HG02678 (cell line): ENCODE data around the gene FGF23.

ENCODE experiments used
- ATAC-seq: cut with Tn5 transposase; IDR thresholded peaks from one replicate; pipeline ENCODE4 v1.9.1; 2021; ENCODE audit warnings: mild to moderate bottlenecking, moderate library complexity; ENCODE audit not compliant: unreplicated experiment

FGF23 gene

GRCh38 chr12:4386801-4387200 is 7.3 kb upstream of the FGF23 start:
- ATAC-seq, result no peak

GRCh38 chr12:4383304-4383865 is 3.9 kb upstream of the FGF23 start:
- no peak for ATAC-seq

GRCh38 chr12:4380332-4380731 is 820 bp upstream of the FGF23 start:
- ATAC-seq, result no peak

GRCh38 chr12:4378772-4379171 is 740 bp downstream of the FGF23 start:
- no peak for ATAC-seq

- ATAC-seq, result no peak
Observed at GRCh38 chr12:4375449-4375848, 4.1 kb downstream of the FGF23 start.

- ATAC-seq, result no peak
Observed at GRCh38 chr12:4372653-4373052, 6.9 kb downstream of the FGF23 start.

- no peak for ATAC-seq
Observed at GRCh38 chr12:4370265-4370664, 9.2 kb downstream of the FGF23 start.

GRCh38 chr12:4369548-4369947 is 10.0 kb downstream of the FGF23 start:
- ATAC-seq, result no peak

GRCh38 chr12:4366090-4366489 is 13.4 kb downstream of the FGF23 start:
- no peak for ATAC-seq

- no peak for ATAC-seq
Observed at GRCh38 chr12:4356041-4356327, 23.5 kb downstream of the FGF23 start.

- no peak for ATAC-seq
Observed at GRCh38 chr12:4355156-4356040, 24.1 kb downstream of the FGF23 start.

GRCh38 chr12:4353785-4354208 is 25.7 kb downstream of the FGF23 start:
- ATAC-seq, result no peak

GRCh38 chr12:4346931-4347330 is 32.6 kb downstream of the FGF23 start:
- ATAC-seq, result no peak

- ATAC-seq, result no peak
Observed at GRCh38 chr12:4331842-4332241, 47.7 kb downstream of the FGF23 start.

GRCh38 chr12:4331221-4331620 is 48.3 kb downstream of the FGF23 start:
- ATAC-seq, result no peak

GRCh38 chr12:4330203-4330602 is 49.3 kb downstream of the FGF23 start:
- no peak for ATAC-seq

GRCh38 chr12:4327293-4327692 is 52.2 kb downstream of the FGF23 start:
- ATAC-seq, result no peak

GRCh38 chr12:4325966-4326365 is 53.5 kb downstream of the FGF23 start:
- ATAC-seq, result no peak

- no peak for ATAC-seq
Observed at GRCh38 chr12:4324366-4324765, 55.1 kb downstream of the FGF23 start.

GRCh38 chr12:4323396-4323795 is 56.1 kb downstream of the FGF23 start:
- no peak for ATAC-seq

GRCh38 chr12:4322726-4323125 is 56.8 kb downstream of the FGF23 start:
- no peak for ATAC-seq

GRCh38 chr12:4320853-4321701 is 58.4 kb downstream of the FGF23 start, which contains the start of gene TIGAR:
TIGAR (plus strand) TSS chr12:4321213; CDS start chr12:4321272, 59 bp downstream.
- peak; percentile 96 for ATAC-seq
